DND-41 (cell line): ENCODE measurements around the gene FAM3D.

ENCODE experiments used
- ATAC-seq: fragments of 200-7000 bp; cut with Tn5 transposase; 3 replicates; pipeline ENCODE4 v1.9.1; 2021; ENCODE audit warnings: low read depth; ENCODE audit not compliant: insufficient read depth
- DNase-seq: peaks from one replicate; pipeline ENCODE4 v3.0.0-alpha.2; 2020
- H2AFZ ChIP-seq: 2 replicates; pipeline ENCODE4 v1.6.0; 2012; ENCODE audit warnings: low read depth, low read length
- H3K27ac ChIP-seq: 2 replicates; pipeline ENCODE4 v1.5.1; 2012; ENCODE audit warnings: low read length, inconsistent platforms
- H3K27me3 ChIP-seq: fragments of 200-600 bp; sonication (generic); 2 replicates; pipeline ENCODE4 v1.6.0; 2012; ENCODE audit warnings: low read length, mild to moderate bottlenecking, inconsistent platforms; ENCODE audit not compliant: insufficient read depth, poor library complexity
- H3K36me3 ChIP-seq: 2 replicates; pipeline ENCODE4 v1.5.1; 2012; ENCODE audit warnings: low read length, inconsistent platforms; ENCODE audit not compliant: insufficient read depth
- H3K4me1 ChIP-seq: 2 replicates; pipeline ENCODE4 v1.5.1; 2012; ENCODE audit warnings: mild to moderate bottlenecking, low read length; ENCODE audit not compliant: insufficient read depth
- H3K4me2 ChIP-seq: 2 replicates; pipeline ENCODE4 v1.6.0; 2012; ENCODE audit warnings: mild to moderate bottlenecking, moderate library complexity, low read length, inconsistent platforms; ENCODE audit not compliant: insufficient read depth
- H3K4me3 ChIP-seq, 2 experiments: fragments of 200-600 bp in 1 of 2; shearing (Covaris generic) in 1 of 2; 2 replicates each; pipeline ENCODE4 v1.5.1; 2012 to 2016; ENCODE audit warnings: inconsistent platforms in 2 of 2, low read length in 2 of 2, mild to moderate bottlenecking in 2 of 2, low read depth in 1 of 2, moderate library complexity in 1 of 2
- H3K79me2 ChIP-seq: 2 replicates; pipeline ENCODE4 v1.6.0; 2012; ENCODE audit warnings: low read length, inconsistent platforms; ENCODE audit not compliant: insufficient read depth
- H3K9ac ChIP-seq: 2 replicates; pipeline ENCODE4 v1.6.0; 2012; ENCODE audit warnings: low read depth, mild to moderate bottlenecking, inconsistent platforms, low read length, moderate library complexity
- H3K9me3 ChIP-seq: 2 replicates; pipeline ENCODE4 v1.5.1; 2012; ENCODE audit warnings: low read length, moderate library complexity, mild to moderate bottlenecking, inconsistent platforms; ENCODE audit not compliant: insufficient read depth, severe bottlenecking
- H4K20me1 ChIP-seq: 2 replicates; pipeline ENCODE4 v1.6.0; 2012; ENCODE audit warnings: low read length; ENCODE audit not compliant: insufficient read depth
- EZH2 ChIP-seq: IDR thresholded peaks from 3 replicates; pipeline ENCODE4 v1.6.1; 2012; ENCODE audit warnings: borderline replicate concordance, low read depth, mild to moderate bottlenecking, moderate library complexity, low read length, inconsistent platforms; ENCODE audit not compliant: severe bottlenecking
- TF ChIP-seq, protein P1 (sequence below): IDR thresholded peaks from 2 replicates; pipeline ENCODE4 v1.5.1; 2012; ENCODE audit warnings: borderline replicate concordance, low read length, moderate library complexity, mild to moderate bottlenecking; ENCODE audit not compliant: poor library complexity, severe bottlenecking; ENCODE audit errors: extremely low read depth

FAM3D gene

DNA sequence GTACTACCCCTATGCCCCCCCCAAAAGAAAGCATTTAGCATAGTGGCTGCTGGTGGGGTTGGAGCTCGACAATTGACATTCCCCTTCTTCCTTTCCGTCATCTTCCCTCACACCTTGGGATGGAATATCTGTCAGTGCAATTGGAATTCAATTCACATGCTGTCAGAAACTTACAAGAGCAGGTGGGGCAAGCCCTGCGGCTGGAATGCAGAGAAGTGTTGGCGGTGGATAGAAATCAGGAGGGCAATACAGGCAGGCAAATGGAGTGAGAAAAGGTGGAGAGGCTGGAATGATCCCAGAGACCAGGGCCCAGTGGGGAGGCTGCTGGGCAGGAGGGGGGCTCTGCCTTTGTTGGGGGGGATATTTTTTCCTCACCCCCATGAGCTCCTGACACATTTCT, 44.1 kb downstream of the FAM3D start:
- TF ChIP-seq, protein P1, sequence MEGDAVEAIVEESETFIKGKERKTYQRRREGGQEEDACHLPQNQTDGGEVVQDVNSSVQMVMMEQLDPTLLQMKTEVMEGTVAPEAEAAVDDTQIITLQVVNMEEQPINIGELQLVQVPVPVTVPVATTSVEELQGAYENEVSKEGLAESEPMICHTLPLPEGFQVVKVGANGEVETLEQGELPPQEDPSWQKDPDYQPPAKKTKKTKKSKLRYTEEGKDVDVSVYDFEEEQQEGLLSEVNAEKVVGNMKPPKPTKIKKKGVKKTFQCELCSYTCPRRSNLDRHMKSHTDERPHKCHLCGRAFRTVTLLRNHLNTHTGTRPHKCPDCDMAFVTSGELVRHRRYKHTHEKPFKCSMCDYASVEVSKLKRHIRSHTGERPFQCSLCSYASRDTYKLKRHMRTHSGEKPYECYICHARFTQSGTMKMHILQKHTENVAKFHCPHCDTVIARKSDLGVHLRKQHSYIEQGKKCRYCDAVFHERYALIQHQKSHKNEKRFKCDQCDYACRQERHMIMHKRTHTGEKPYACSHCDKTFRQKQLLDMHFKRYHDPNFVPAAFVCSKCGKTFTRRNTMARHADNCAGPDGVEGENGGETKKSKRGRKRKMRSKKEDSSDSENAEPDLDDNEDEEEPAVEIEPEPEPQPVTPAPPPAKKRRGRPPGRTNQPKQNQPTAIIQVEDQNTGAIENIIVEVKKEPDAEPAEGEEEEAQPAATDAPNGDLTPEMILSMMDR = no peak
- no peak for TF ChIP-seq EZH2

DNA sequence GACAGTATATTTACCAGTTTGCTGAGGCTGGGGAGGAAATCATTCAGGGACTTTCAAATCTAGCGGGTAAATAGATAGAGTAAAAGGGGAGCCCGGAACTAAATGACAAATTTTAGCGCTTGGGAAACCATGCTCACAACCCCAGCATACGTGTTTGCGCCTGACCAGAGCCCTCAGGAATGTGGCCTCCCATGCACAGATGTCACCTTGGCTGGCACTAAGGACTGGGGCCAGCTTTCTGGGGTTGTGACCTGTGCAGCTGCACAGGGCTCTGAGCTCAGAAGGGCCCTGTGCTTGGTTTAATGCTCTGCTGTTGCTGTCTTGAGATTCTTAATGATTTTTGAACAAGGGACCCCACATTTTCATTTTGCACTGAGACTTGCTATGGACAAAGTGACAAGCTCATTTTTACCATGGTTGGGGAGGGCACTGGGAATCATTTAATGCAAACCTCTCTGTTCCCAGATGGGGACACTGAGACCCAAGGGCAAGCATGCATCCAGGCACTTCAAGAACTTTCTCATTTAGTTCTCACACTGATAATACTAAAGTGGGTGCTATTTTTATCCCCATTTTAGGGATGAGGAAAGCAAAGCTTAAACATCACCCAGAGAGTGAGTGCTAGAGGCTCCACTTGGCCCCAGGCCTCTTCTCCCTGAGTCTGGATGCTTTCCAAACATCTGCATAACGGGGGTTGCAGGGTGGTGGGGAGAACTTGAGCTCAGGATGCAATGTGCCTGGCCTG, 45.3 kb downstream of the FAM3D start:
- no peak for DNase-seq
- Histone ChIP-seq H3K27me3 (no peaks in the 10 kb centered on the region), H2AFZ (no peak overlapping the region), H3K9me3 (no peaks in the 10 kb centered on the region), H3K4me1 (no peaks in the 10 kb centered on the region), H3K9ac (no peak overlapping the region), H3K27ac (no peak overlapping the region), H3K79me2 (no peaks in the 10 kb centered on the region), H4K20me1 (0 out of 2 replicates have a peak, but pooled peaks cover 4% of the 10 kb centered on the region), H3K36me3 (no peaks in the 10 kb centered on the region), H3K4me3 (no peak overlapping the region), H3K4me2 (no peak overlapping the region)
- no peak for ATAC-seq
- TF ChIP-seq, protein P1 = no peak
- no peak for TF ChIP-seq EZH2

More for the DNA sequence above, 44.1 kb downstream of the FAM3D start:
- no peak overlapping the region for H3K27ac ChIP-seq
- no peak overlapping the region for H3K4me3 ChIP-seq
- H3K4me2 ChIP-seq = no peak overlapping the region
- DNase-seq (no peak), ATAC-seq (no peak)
- H4K20me1 ChIP-seq = 0 out of 2 replicates have a peak, but pooled peaks cover 4% of the 10 kb centered on the region
- H3K9ac ChIP-seq = no peak overlapping the region
- H2AFZ ChIP-seq = no peak overlapping the region
- no peaks in the 10 kb centered on the region for H3K79me2 ChIP-seq
- H3K27me3 ChIP-seq = no peaks in the 10 kb centered on the region
- H3K36me3 ChIP-seq = no peaks in the 10 kb centered on the region
- H3K4me1 ChIP-seq = no peaks in the 10 kb centered on the region
- no peaks in the 10 kb centered on the region for H3K9me3 ChIP-seq

DNA sequence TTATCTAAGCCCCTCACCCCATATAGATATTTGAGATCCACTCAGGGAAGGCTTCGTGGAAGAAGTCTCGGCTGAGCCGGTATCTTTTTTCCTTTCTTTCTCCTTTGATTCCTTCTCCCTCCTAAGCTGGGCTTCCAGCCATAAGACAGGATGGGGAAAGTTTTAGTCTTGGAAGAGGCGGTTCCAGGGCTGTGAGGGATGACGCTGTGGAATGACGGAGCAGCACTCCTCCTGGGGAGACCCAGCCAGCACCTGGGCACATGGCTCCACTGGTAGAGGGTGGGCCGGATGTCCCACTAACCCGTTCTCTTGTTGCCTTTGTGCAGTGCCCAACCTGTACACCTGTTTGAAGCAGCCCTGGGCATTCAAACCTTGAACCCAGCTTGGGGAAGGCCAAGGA, 46.2 kb downstream of the FAM3D start:
- Histone ChIP-seq H3K36me3 (no peaks in the 10 kb centered on the region), H3K27ac (no peak overlapping the region), H3K9me3 (no peaks in the 10 kb centered on the region), H3K9ac (no peak overlapping the region), H3K79me2 (no peaks in the 10 kb centered on the region), H3K4me3 (no peak overlapping the region), H3K4me1 (no peaks in the 10 kb centered on the region), H4K20me1 (0 out of 2 replicates have a peak, but pooled peaks cover 4% of the 10 kb centered on the region), H3K27me3 (no peaks in the 10 kb centered on the region), H3K4me2 (no peak overlapping the region), H2AFZ (no peak overlapping the region)
- no peak for DNase-seq
- TF ChIP-seq, protein P1 = no peak
- no peak for TF ChIP-seq EZH2
- ATAC-seq = no peak
